GM18502 (cell line): ENCODE data around the gene MAFB.

Experiments used
- ATAC-seq: cut with Tn5 transposase; IDR thresholded peaks from one replicate; pipeline ENCODE4 v1.9.1; 2021; ENCODE audit warnings: mild to moderate bottlenecking; ENCODE audit not compliant: unreplicated experiment, poor library complexity

The MAFB gene

GRCh38 chr20:40683221-40683893 is 5.7 kb downstream of the MAFB start:
- no peak for ATAC-seq

GRCh38 chr20:40682104-40682981 is 6.7 kb downstream of the MAFB start:
- no peak for ATAC-seq

- ATAC-seq: no peak
Observed at GRCh38 chr20:40681684-40682083, 7.4 kb downstream of the MAFB start.

GRCh38 chr20:40681165-40681564 is 7.9 kb downstream of the MAFB start:
- ATAC-seq: no peak

GRCh38 chr20:40680161-40680959 is 8.7 kb downstream of the MAFB start:
- ATAC-seq: peak; percentile 78

- no peak for ATAC-seq
Observed at GRCh38 chr20:40679184-40679583, 9.9 kb downstream of the MAFB start.

GRCh38 chr20:40678286-40678875 is 10.7 kb downstream of the MAFB start:
- no peak for ATAC-seq

- no peak for ATAC-seq
Observed at GRCh38 chr20:40677343-40677924, 11.6 kb downstream of the MAFB start.

- ATAC-seq: no peak
Observed at GRCh38 chr20:40676491-40677269, 12.4 kb downstream of the MAFB start.

GRCh38 chr20:40675599-40676221 is 13.3 kb downstream of the MAFB start:
- no peak for ATAC-seq

- ATAC-seq: no peak
Observed at GRCh38 chr20:40673442-40673841, 15.6 kb downstream of the MAFB start.

- no peak for ATAC-seq
Observed at GRCh38 chr20:40672095-40672494, 16.9 kb downstream of the MAFB start.

- no peak for ATAC-seq
Observed at GRCh38 chr20:40670253-40670652, 18.8 kb downstream of the MAFB start.

GRCh38 chr20:40669692-40670091 is 19.3 kb downstream of the MAFB start:
- no peak for ATAC-seq

GRCh38 chr20:40668449-40669228 is 20.4 kb downstream of the MAFB start:
- ATAC-seq: no peak

- no peak for ATAC-seq
Observed at GRCh38 chr20:40667503-40667902, 21.5 kb downstream of the MAFB start.

- ATAC-seq: no peak
Observed at GRCh38 chr20:40666336-40666735, 22.7 kb downstream of the MAFB start.

GRCh38 chr20:40664891-40665290 is 24.1 kb downstream of the MAFB start:
- no peak for ATAC-seq
